ENCODE data around the gene PACSIN3.

DNA sequence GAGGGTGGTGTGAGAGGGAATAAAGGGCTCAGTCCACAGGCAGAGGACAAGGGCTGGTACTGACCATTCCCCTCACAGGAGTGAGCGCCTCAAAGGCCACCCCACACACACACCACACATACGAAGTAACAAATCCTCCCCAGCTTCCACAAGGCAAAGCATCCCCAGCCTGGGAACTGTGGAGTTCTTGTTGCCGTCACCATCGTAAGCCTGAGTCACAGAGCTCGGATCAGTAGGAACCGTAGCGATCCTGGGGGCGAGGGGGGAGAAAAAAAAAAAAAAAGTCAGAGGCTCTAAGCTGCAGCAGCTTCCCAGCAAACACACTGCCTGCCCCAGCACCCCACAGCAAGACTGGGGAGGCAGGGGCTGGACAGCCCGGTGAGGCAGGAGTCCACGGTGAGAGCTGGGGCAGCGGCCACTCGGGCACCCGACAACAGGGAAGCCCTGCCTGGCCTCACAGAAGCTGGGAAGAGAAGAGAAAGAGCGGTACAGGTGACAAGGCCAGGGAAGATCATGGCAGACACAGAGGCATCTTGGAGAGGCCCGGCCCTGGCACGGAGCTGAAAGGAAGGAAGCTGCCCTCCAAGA lies 20.9 kb downstream of the PACSIN3 start:
- TF ChIP-seq PKNOX1 (IDR thresholded peaks at IDR 0.05) = no peak
- no peak for TF ChIP-seq FOXK2 (IDR thresholded peaks at IDR 0.05)
- no peak for TF ChIP-seq FOXA1 (IDR thresholded peaks at IDR 0.05)
- no peak for TF ChIP-seq ELF4 (IDR thresholded peaks at IDR 0.05)
- no peak for TF ChIP-seq ARNT (IDR thresholded peaks at IDR 0.05)
